Liver (tissue), 9 donors: Measurements from ENCODE around the gene POLA1. TPM values are rescaled to one million over a fixed set of nuclear protein-coding genes. Genes with fewer than 3 reads are reported as not detected.

Experiments used
- DNase-seq: peaks from one replicate; pipeline ENCODE4 v3.0.0-alpha.2; 2017; ENCODE audit warnings: low spot score
- H3K27ac ChIP-seq, 2 donors: one replicate each; pipeline ENCODE4 v1.7.0; 2013; ENCODE audit warnings: inconsistent platforms in 2 of 2, low read length in 2 of 2, control low read depth in 1 of 2, low read depth in 1 of 2, mild to moderate bottlenecking in 1 of 2
- H3K27me3 ChIP-seq, 4 donors: one replicate each; pipeline versions ENCODE4 v1.6.1 to v1.7.0; 2013; ENCODE audit warnings: low read length in 3 of 4, inconsistent platforms in 1 of 4, mild to moderate bottlenecking in 1 of 4, moderate library complexity in 1 of 4; ENCODE audit not compliant: control insufficient read depth in 4 of 4, insufficient read depth in 4 of 4
- H3K36me3 ChIP-seq, 4 donors: one replicate each; pipeline versions ENCODE4 v1.6.1 to v1.7.0; 2013; ENCODE audit warnings: low read length in 3 of 4, mild to moderate bottlenecking in 3 of 4, low read depth in 1 of 4, moderate library complexity in 1 of 4; ENCODE audit not compliant: control insufficient read depth in 4 of 4, insufficient read depth in 3 of 4
- H3K4me1 ChIP-seq, 4 donors: one replicate each; pipeline versions ENCODE4 v1.6.1 to v1.7.0; 2013; ENCODE audit warnings: low read length in 3 of 4, mild to moderate bottlenecking in 3 of 4, moderate library complexity in 1 of 4; ENCODE audit not compliant: control insufficient read depth in 4 of 4, insufficient read depth in 4 of 4
- H3K4me3 ChIP-seq, 3 donors: one replicate each; pipeline versions ENCODE4 v1.6.1 to v1.7.0; 2013; ENCODE audit warnings: low read length in 3 of 3, control low read depth in 1 of 3, low read depth in 1 of 3, mild to moderate bottlenecking in 1 of 3
- H3K9ac ChIP-seq, 2 donors: one replicate each; pipeline ENCODE4 v1.7.0; 2013; ENCODE audit warnings: low read length in 2 of 2, mild to moderate bottlenecking in 2 of 2, moderate library complexity in 2 of 2, control low read depth in 1 of 2, low read depth in 1 of 2
- H3K9me3 ChIP-seq, 4 donors: one replicate each; pipeline versions ENCODE4 v1.6.1 to v1.7.0; 2013; ENCODE audit warnings: low read length in 3 of 4; ENCODE audit not compliant: control insufficient read depth in 4 of 4
- ATF3 ChIP-seq: IDR thresholded peaks from 2 replicates; pipeline ENCODE4 v1.6.1; 2016; ENCODE audit warnings: antibody characterized with exemption
- CTCF ChIP-seq: fragments of 150-350 bp; IDR thresholded peaks from 2 replicates; pipeline ENCODE4 v1.5.1; 2017; ENCODE audit warnings: improper control_type of control experiment, low read depth, low read length; ENCODE audit not compliant: missing input control
- EGR1 ChIP-seq, 2 donors: IDR thresholded peaks; 2 replicates each; pipeline ENCODE4 v1.6.1; 2016 to 2018; ENCODE audit warnings: antibody characterized with exemption in 2 of 2, low read depth in 2 of 2
- FOXA1 ChIP-seq: IDR thresholded peaks from 2 replicates; pipeline ENCODE4 v1.6.1; 2016; ENCODE audit warnings: antibody characterized with exemption
- FOXA2 ChIP-seq: IDR thresholded peaks from 2 replicates; pipeline ENCODE4 v1.6.1; 2016; ENCODE audit warnings: antibody characterized with exemption
- GABPA ChIP-seq, 2 donors: IDR thresholded peaks in 1 of 2; conservative IDR thresholded peaks in 1 of 2; 2 replicates each; pipeline ENCODE4 v1.6.1; 2016; ENCODE audit warnings: antibody characterized with exemption in 2 of 2, mild to moderate bottlenecking in 1 of 2, moderate library complexity in 1 of 2
- HNF4A ChIP-seq, 2 donors: conservative IDR thresholded peaks; 2 replicates each; pipeline ENCODE4 v1.6.1; 2016; ENCODE audit warnings: antibody characterized with exemption in 2 of 2, mild to moderate bottlenecking in 2 of 2
- HNF4G ChIP-seq: IDR thresholded peaks from 2 replicates; pipeline ENCODE4 v1.6.1; 2016; ENCODE audit warnings: antibody characterized with exemption
- JUND ChIP-seq, 2 donors: IDR thresholded peaks; 2 replicates each; pipeline ENCODE4 v1.6.1; 2016; ENCODE audit warnings: antibody characterized with exemption in 2 of 2
- MAX ChIP-seq: IDR thresholded peaks from 2 replicates; pipeline ENCODE4 v1.6.1; 2016; ENCODE audit warnings: antibody characterized with exemption
- NR2F2 ChIP-seq: IDR thresholded peaks from 2 replicates; pipeline ENCODE4 v1.6.1; 2016; ENCODE audit warnings: antibody characterized with exemption
- RAD21 ChIP-seq, 2 donors: IDR thresholded peaks; 2 replicates each; pipeline ENCODE4 v1.6.1; 2016; ENCODE audit warnings: antibody characterized with exemption in 2 of 2, mild to moderate bottlenecking in 2 of 2
- RXRA ChIP-seq, 2 donors: IDR thresholded peaks; 2 replicates each; pipeline ENCODE4 v1.6.1; 2017 to 2018; ENCODE audit warnings: antibody characterized with exemption in 2 of 2, mild to moderate bottlenecking in 1 of 2
- SP1 ChIP-seq: IDR thresholded peaks from 2 replicates; pipeline ENCODE4 v1.6.1; 2018; ENCODE audit warnings: antibody characterized with exemption, mild to moderate bottlenecking
- TAF1 ChIP-seq: conservative IDR thresholded peaks from 2 replicates; pipeline ENCODE4 v1.6.1; 2016; ENCODE audit warnings: antibody characterized with exemption, mild to moderate bottlenecking
- YY1 ChIP-seq: IDR thresholded peaks from 2 replicates; pipeline ENCODE4 v1.6.1; 2016; ENCODE audit warnings: antibody characterized with exemption, mild to moderate bottlenecking
- ZBTB33 ChIP-seq: IDR thresholded peaks from 2 replicates; pipeline ENCODE4 v1.6.1; 2016; ENCODE audit warnings: antibody characterized with exemption
- WGBS: extraction: QIAGEN DNeasy Blood & Tissue Kit; methylation state at CpG from one replicate; pipeline ENCODE4 v1.1.7; 2013; 5-methylcytosine and 5-hydroxymethylcytosine counted together
- polyA plus RNA-seq, 2 donors: library from polyadenylated mRNA; stranded (reverse) in 1 of 2; unstranded in 1 of 2; fragments of 200-250 nt in 1 of 2; fragments of >200 nt in 1 of 2; fragmentation: Nextera tagmentation in 1 of 2; extraction: Ambion mirVana in 1 of 2; gene quantifications; one replicate each; pipeline versions ENCODE4 v1.2.1 to v1.2.3, GENCODE V29; 2013 to 2015
- total RNA-seq, 2 donors: library from RNA; depleted of rRNA; stranded (reverse); fragments of >200 nt; gene quantifications; one replicate each; pipeline ENCODE4 v1.2.3, GENCODE V29; 2014
- donor health status: healthy.
- donor health status: healthy.
- donor health status: healthy.
- donor health status: healthy.
- donor health status: healthy.

The POLA1 gene
- total and polyA plus RNA-seq, 4 donors: 0.93 to 12.7 (median 4.3) TPM

GRCh38 chrX:25011589-25012432 is 318.1 kb downstream of the POLA1 start (continued):
- no peak for TF ChIP-seq ATF3
- TF ChIP-seq TAF1: no peak
- TF ChIP-seq SP1: no peak
- TF ChIP-seq NR2F2: no peak
- no peak for TF ChIP-seq EGR1 (IDR thresholded peaks at IDR 0.05; ENCODE audit: low read depth in 2 of 2)

GRCh38 chrX:25012433-25012735 is 318.7 kb downstream of the POLA1 start:
- H3K9ac ChIP-seq: no peak overlapping the region
- H3K27ac ChIP-seq: no peak overlapping the region
- H3K27me3 ChIP-seq: peaks cover 0 to 9% (median 4%) of the 10 kb centered on the region in 4 donors
- peaks cover 4 to 22% (median 9%) of the 10 kb centered on the region in 4 donors for H3K4me1 ChIP-seq
- no peak for TF ChIP-seq SP1
- no peak for TF ChIP-seq GABPA (IDR thresholded peaks at IDR 0.05 in 1 of 2, conservative IDR thresholded peaks at IDR 0.05 in 1 of 2)
- no peak for TF ChIP-seq CTCF
- TF ChIP-seq HNF4G: no peak
- TF ChIP-seq RAD21 (IDR thresholded peaks at IDR 0.05): no peak
- no peak for TF ChIP-seq JUND (IDR thresholded peaks at IDR 0.05)
- TF ChIP-seq HNF4A (conservative IDR thresholded peaks at IDR 0.05): no peak
- no peak for TF ChIP-seq RXRA (IDR thresholded peaks at IDR 0.05)
- TF ChIP-seq TAF1: no peak
- no peak for TF ChIP-seq FOXA2
- no peak for TF ChIP-seq NR2F2
- no peaks in the 10 kb centered on the region for H3K9me3 ChIP-seq
- no peak overlapping the region for H3K4me3 ChIP-seq
- no peaks in the 10 kb centered on the region for H3K36me3 ChIP-seq
- 4% methylated on average over 19 of the region's 19 CpGs for WGBS
- no peak for DNase-seq

GRCh38 chrX:25012793-25013631 is 319.3 kb downstream of the POLA1 start:
- no peak overlapping the region for H3K27ac ChIP-seq
- peaks cover 0 to 6% (median 2%) of the 10 kb centered on the region in 4 donors for H3K27me3 ChIP-seq
- 2% methylated on average over 105 of the region's 105 CpGs for whole genome bisulfite sequencing
- H3K4me3 ChIP-seq: peak overlapping the region in 1 of 3 donors; percentile 43
- H3K4me1 ChIP-seq: peaks cover 4 to 21% (median 9%) of the 10 kb centered on the region in 4 donors
- no peak for DNase-seq
- no peak overlapping the region for H3K9ac ChIP-seq
- H3K36me3 ChIP-seq: no peaks in the 10 kb centered on the region
- no peaks in the 10 kb centered on the region for H3K9me3 ChIP-seq
- TF ChIP-seq EGR1 (IDR thresholded peaks at IDR 0.05; ENCODE audit: low read depth in 2 of 2) (no peak), TAF1 (no peak), SP1 (no peak), JUND (IDR thresholded peaks at IDR 0.05) (no peak), RAD21 (IDR thresholded peaks at IDR 0.05) (no peak), YY1 (no peak), MAX (no peak), ZBTB33 (no peak), FOXA1 (no peak), HNF4A (conservative IDR thresholded peaks at IDR 0.05) (no peak), RXRA (IDR thresholded peaks at IDR 0.05) (no peak), HNF4G (no peak), FOXA2 (no peak), GABPA (IDR thresholded peaks at IDR 0.05 in 1 of 2, conservative IDR thresholded peaks at IDR 0.05 in 1 of 2) (no peak), CTCF (no peak), NR2F2 (no peak)
